22Rv1 (cell line): ENCODE results near the gene EID3.

Experiments used
- H3K27ac ChIP-seq: fragments of 450-650 bp; 2 replicates; pipeline ENCODE4 v1.5.1; 2017
- CTCF ChIP-seq: fragments of 450-650 bp; IDR thresholded peaks from 2 replicates; pipeline ENCODE4 v1.5.1; 2017; ENCODE audit warnings: mild to moderate bottlenecking
- ZFX ChIP-seq: fragments of 450-650 bp; IDR thresholded peaks from 2 replicates; pipeline ENCODE4 v1.6.1; 2017; ENCODE audit warnings: antibody characterized with exemption, borderline replicate concordance

The EID3 gene

GRCh38 chr12:104306943-104307654 lies 3.6 kb downstream of the EID3 start:
- no peak overlapping the region for H3K27ac ChIP-seq
- TF ChIP-seq ZFX (no peak), CTCF (no peak)

GRCh38 chr12:104307655-104308000 lies 4.1 kb downstream of the EID3 start:
- TF ChIP-seq ZFX (no peak), CTCF (no peak)
- H3K27ac ChIP-seq = no peak overlapping the region

GRCh38 chr12:104309446-104309993 lies 6.0 kb downstream of the EID3 start:
- TF ChIP-seq ZFX = no peak
- no peak for TF ChIP-seq CTCF
- no peak overlapping the region for H3K27ac ChIP-seq

- TF ChIP-seq ZFX = no peak
- TF ChIP-seq CTCF = no peak
- H3K27ac ChIP-seq = no peak overlapping the region
Observed at GRCh38 chr12:104310751-104311633, 7.5 kb downstream of the EID3 start.

- H3K27ac ChIP-seq = no peak overlapping the region
Observed at GRCh38 chr12:104312202-104312601, 8.7 kb downstream of the EID3 start.

GRCh38 chr12:104312654-104313053 lies 9.1 kb downstream of the EID3 start:
- no peak overlapping the region for H3K27ac ChIP-seq
- TF ChIP-seq CTCF = no peak
- no peak for TF ChIP-seq ZFX

More at GRCh38 chr12:104312202-104312601, 8.7 kb downstream of the EID3 start:
- TF ChIP-seq CTCF (no peak), ZFX (no peak)
